Measurements from ENCODE around the gene SLC26A2.

SLC26A2 gene

DNA sequence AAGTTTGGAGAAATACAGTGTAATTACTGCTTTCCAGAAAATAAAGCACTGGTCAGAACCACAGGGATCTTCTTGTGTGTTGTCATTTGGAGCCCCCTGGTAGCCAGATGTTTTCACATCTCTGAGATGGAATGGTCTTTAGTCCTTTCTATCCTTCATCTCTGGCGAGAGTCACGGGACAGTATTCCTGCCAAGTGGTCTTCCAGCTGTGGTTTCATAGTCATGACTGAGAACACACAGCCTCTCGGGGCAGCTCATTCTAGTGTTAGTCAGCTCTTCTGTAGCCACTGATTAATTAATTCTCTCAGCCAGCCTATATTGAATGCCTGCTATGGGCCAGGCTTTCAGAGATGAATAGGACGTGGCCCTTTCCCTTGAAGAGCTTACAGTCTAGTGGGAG is 74.1 kb downstream of the SLC26A2 start:
- Mint-ChIP-seq H3K27ac (no peak overlapping the region), H3K4me1 (ENCODE audit: low read depth in 2 of 2) (no peaks in the 10 kb centered on the region), H3K9me3 (no peaks in the 10 kb centered on the region), H3K36me3 (ENCODE audit: insufficient read depth) (peaks cover 27% of the 10 kb centered on the region), H3K4me3 (no peak overlapping the region), H3K27me3 (no peaks in the 10 kb centered on the region)
- no peak for DNase-seq
- ATAC-seq (replicated peaks): no peak

- no peaks in the 10 kb centered on the region for H3K27me3 Mint-ChIP-seq
- H3K36me3 Mint-ChIP-seq (ENCODE audit: insufficient read depth): peaks cover 26% of the 10 kb centered on the region
- H3K4me1 Mint-ChIP-seq (ENCODE audit: low read depth in 2 of 2): no peaks in the 10 kb centered on the region
- no peak for ATAC-seq (replicated peaks)
- DNase-seq: no peak
- no peak overlapping the region for H3K4me3 Mint-ChIP-seq
- H3K27ac Mint-ChIP-seq: no peak overlapping the region
- no peaks in the 10 kb centered on the region for H3K9me3 Mint-ChIP-seq
These were observed 74.8 kb downstream of the SLC26A2 start for GRCh38 chr5:150035139-150035895.

- Mint-ChIP-seq H3K27ac (no peak overlapping the region), H3K4me1 (ENCODE audit: low read depth in 2 of 2) (no peaks in the 10 kb centered on the region), H3K9me3 (no peaks in the 10 kb centered on the region), H3K4me3 (no peak overlapping the region), H3K36me3 (ENCODE audit: insufficient read depth) (peaks cover 28% of the 10 kb centered on the region), H3K27me3 (no peaks in the 10 kb centered on the region)
- ATAC-seq (replicated peaks): no peak
- no peak for DNase-seq
These were observed 76.0 kb downstream of the SLC26A2 start for GRCh38 chr5:150036513-150036912.
